ENCODE results near the gene OR52E4.

GRCh38 chr11:5891216-5891800 is 10.9 kb downstream of the OR52E4 start:
- TF ChIP-seq REST (IDR thresholded peaks at IDR 0.05; ENCODE audit: low read depth), result no peak
- TF ChIP-seq EP300 (IDR thresholded peaks at IDR 0.05; ENCODE audit: borderline replicate concordance), result no peak
- TF ChIP-seq CEBPB (IDR thresholded peaks at IDR 0.05), result no peak
- TF ChIP-seq TAF1 (IDR thresholded peaks at IDR 0.05; ENCODE audit: low read depth), result no peak
- no peak for TF ChIP-seq MAX (IDR thresholded peaks at IDR 0.05)
- TF ChIP-seq FOXM1 (IDR thresholded peaks at IDR 0.05; ENCODE audit: borderline replicate concordance, low read depth), result no peak
- no peak for TF ChIP-seq EGR1 (IDR thresholded peaks at IDR 0.05)
- no peak for TF ChIP-seq NFIC (IDR thresholded peaks at IDR 0.05)
- TF ChIP-seq TCF12 (IDR thresholded peaks at IDR 0.05; ENCODE audit: low read depth), result no peak
- no peak for TF ChIP-seq TEAD4 (IDR thresholded peaks at IDR 0.05)
- TF ChIP-seq ZBTB7A (IDR thresholded peaks at IDR 0.05; ENCODE audit: low read depth), result no peak

Measured in Ishikawa (cell line).